ENCODE measurements around the gene BAIAP2L1. TPM values are rescaled to one million over a fixed set of nuclear protein-coding genes. Genes with fewer than 3 reads are reported as not detected.

The BAIAP2L1 gene
- total and polyA plus RNA-seq, 2 donors, result 2.2 to 6.1 TPM

- WGBS, result 89% methylated on average over 19 of the region's 19 CpGs
- H3K4me1 ChIP-seq (ENCODE audit: control insufficient read depth in 2 of 2, insufficient read depth in 2 of 2, low read length in 2 of 2), result peaks cover 6 to 38% of the 10 kb centered on the region in 2 donors
- peaks cover 2 to 3% of the 10 kb centered on the region in 2 donors for H3K36me3 ChIP-seq (ENCODE audit: control insufficient read depth in 2 of 2, insufficient read depth in 2 of 2, low read length in 1 of 2)
- no peak overlapping the region for H3K27ac ChIP-seq (ENCODE audit: low read depth in 1 of 2, low read length in 1 of 2)
- H3K27me3 ChIP-seq (ENCODE audit: control insufficient read depth in 2 of 2, insufficient read depth in 1 of 2, low read length in 1 of 2), result peaks cover 0 to 10% of the 10 kb centered on the region in 2 donors
- peak overlapping the region in 1 of 2 donors; percentile 57 for H3K4me3 ChIP-seq (ENCODE audit: low read length in 2 of 2)
- H3K9me3 ChIP-seq (ENCODE audit: control insufficient read depth in 2 of 2, insufficient read depth in 1 of 2, low read length in 1 of 2), result no peaks in the 10 kb centered on the region
- DNase-seq (ENCODE audit: low read depth in 6 of 9, low spot score in 9 of 9), result no peak
These were observed 117.6 kb downstream of the BAIAP2L1 start for GRCh38 chr7:98283127-98283886.

GRCh38 chr7:98282703-98283102, 118.2 kb downstream of the BAIAP2L1 start:
- H3K4me3 ChIP-seq (ENCODE audit: low read length in 2 of 2), result peak overlapping the region; percentile 57 to 90
- H3K27ac ChIP-seq (ENCODE audit: low read depth in 1 of 2, low read length in 1 of 2), result no peak overlapping the region
- 87% methylated on average over 16 of the region's 16 CpGs for WGBS
- H3K36me3 ChIP-seq (ENCODE audit: control insufficient read depth in 2 of 2, insufficient read depth in 2 of 2, low read length in 1 of 2), result peaks cover 2 to 3% of the 10 kb centered on the region in 2 donors
- DNase-seq (ENCODE audit: low read depth in 6 of 9, low spot score in 9 of 9), result no peak
- H3K4me1 ChIP-seq (ENCODE audit: control insufficient read depth in 2 of 2, insufficient read depth in 2 of 2, low read length in 2 of 2), result peaks cover 6 to 33% of the 10 kb centered on the region in 2 donors
- H3K9me3 ChIP-seq (ENCODE audit: control insufficient read depth in 2 of 2, insufficient read depth in 1 of 2, low read length in 1 of 2), result no peaks in the 10 kb centered on the region
- H3K27me3 ChIP-seq (ENCODE audit: control insufficient read depth in 2 of 2, insufficient read depth in 1 of 2, low read length in 1 of 2), result peaks cover 0 to 10% of the 10 kb centered on the region in 2 donors

- Histone ChIP-seq H3K36me3 (ENCODE audit: control insufficient read depth in 2 of 2, insufficient read depth in 2 of 2, low read length in 1 of 2) (peaks cover 2 to 3% of the 10 kb centered on the region in 2 donors), H3K27me3 (ENCODE audit: control insufficient read depth in 2 of 2, insufficient read depth in 1 of 2, low read length in 1 of 2) (peaks cover 0 to 10% of the 10 kb centered on the region in 2 donors), H3K4me1 (ENCODE audit: control insufficient read depth in 2 of 2, insufficient read depth in 2 of 2, low read length in 2 of 2) (peaks cover 6 to 27% of the 10 kb centered on the region in 2 donors), H3K4me3 (ENCODE audit: low read length in 2 of 2) (peak overlapping the region; percentile 57 to 90), H3K27ac (ENCODE audit: low read depth in 1 of 2, low read length in 1 of 2) (peak overlapping the region in 1 of 2 donors; percentile 77), H3K9me3 (ENCODE audit: control insufficient read depth in 2 of 2, insufficient read depth in 1 of 2, low read length in 1 of 2) (no peaks in the 10 kb centered on the region)
- WGBS, result 8% methylated on average over 77 of the region's 77 CpGs
- peak in 2 of 9 donors; percentile 34 to 39 for DNase-seq (ENCODE audit: low read depth in 6 of 9, low spot score in 9 of 9)
These were observed 118.9 kb downstream of the BAIAP2L1 start for GRCh38 chr7:98281757-98282606.

GRCh38 chr7:98280791-98281756, 119.8 kb downstream of the BAIAP2L1 start, which contains the start of gene BRI3:
TSS of gene BRI3 (plus strand) at chr7:98281686. CDS start at chr7:98281796, 110 bp downstream.
- H3K27ac ChIP-seq (ENCODE audit: low read depth in 1 of 2, low read length in 1 of 2), result peak within 1 kb of the TSS; percentile 59 to 77
- H3K36me3 ChIP-seq (ENCODE audit: control insufficient read depth in 2 of 2, insufficient read depth in 2 of 2, low read length in 1 of 2), result peaks cover 2 to 3% of the 10 kb centered on the region in 2 donors
- H3K27me3 ChIP-seq (ENCODE audit: control insufficient read depth in 2 of 2, insufficient read depth in 1 of 2, low read length in 1 of 2), result peaks cover 0 to 10% of the 10 kb centered on the region in 2 donors
- under 1% methylated on average over 91 of the region's 92 CpGs for WGBS
- H3K4me1 ChIP-seq (ENCODE audit: control insufficient read depth in 2 of 2, insufficient read depth in 2 of 2, low read length in 2 of 2), result peaks cover 6 to 27% of the 10 kb centered on the region in 2 donors
- peak; percentile 14 to 95 (median 82) for DNase-seq (ENCODE audit: low read depth in 6 of 9, low spot score in 9 of 9)
- H3K9me3 ChIP-seq (ENCODE audit: control insufficient read depth in 2 of 2, insufficient read depth in 1 of 2, low read length in 1 of 2), result no peaks in the 10 kb centered on the region
- H3K4me3 ChIP-seq (ENCODE audit: low read length in 2 of 2), result peak within 1 kb of the TSS; percentile 66 to 90

DNA sequence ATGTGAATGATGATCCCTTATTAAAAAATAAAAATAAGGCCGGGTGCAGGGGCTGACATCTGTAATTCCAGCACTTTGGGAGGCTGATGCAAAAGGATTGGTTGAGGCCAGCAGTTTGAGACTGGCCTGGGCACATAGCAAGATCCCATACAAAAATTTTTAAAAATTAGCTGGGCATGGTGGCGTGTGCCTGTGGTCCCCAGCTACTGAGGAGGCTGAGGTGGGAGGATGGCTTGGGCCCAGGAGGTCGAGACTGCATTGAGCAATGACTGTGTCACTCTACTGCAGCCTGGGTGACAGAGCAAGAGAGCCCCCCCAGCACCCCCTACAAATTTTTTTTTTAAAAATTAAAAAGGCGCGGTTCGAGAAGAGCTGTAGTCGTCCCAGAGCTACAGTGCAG, 120.6 kb downstream of the BAIAP2L1 start:
- H3K9me3 ChIP-seq (ENCODE audit: control insufficient read depth in 2 of 2, insufficient read depth in 1 of 2, low read length in 1 of 2), result no peaks in the 10 kb centered on the region
- H3K4me1 ChIP-seq (ENCODE audit: control insufficient read depth in 2 of 2, insufficient read depth in 2 of 2, low read length in 2 of 2), result peaks cover 3 to 27% of the 10 kb centered on the region in 2 donors
- H3K27me3 ChIP-seq (ENCODE audit: control insufficient read depth in 2 of 2, insufficient read depth in 1 of 2, low read length in 1 of 2), result peaks cover 0 to 10% of the 10 kb centered on the region in 2 donors
- H3K4me3 ChIP-seq (ENCODE audit: low read length in 2 of 2), result peak overlapping the region; percentile 66 to 90
- H3K36me3 ChIP-seq (ENCODE audit: control insufficient read depth in 2 of 2, insufficient read depth in 2 of 2, low read length in 1 of 2), result peaks cover 2 to 3% of the 10 kb centered on the region in 2 donors
- WGBS, result 61% methylated on average over 7 of the region's 7 CpGs
- no peak overlapping the region for H3K27ac ChIP-seq (ENCODE audit: low read depth in 1 of 2, low read length in 1 of 2)
- DNase-seq (ENCODE audit: low read depth in 6 of 9, low spot score in 9 of 9), result no peak

DNA sequence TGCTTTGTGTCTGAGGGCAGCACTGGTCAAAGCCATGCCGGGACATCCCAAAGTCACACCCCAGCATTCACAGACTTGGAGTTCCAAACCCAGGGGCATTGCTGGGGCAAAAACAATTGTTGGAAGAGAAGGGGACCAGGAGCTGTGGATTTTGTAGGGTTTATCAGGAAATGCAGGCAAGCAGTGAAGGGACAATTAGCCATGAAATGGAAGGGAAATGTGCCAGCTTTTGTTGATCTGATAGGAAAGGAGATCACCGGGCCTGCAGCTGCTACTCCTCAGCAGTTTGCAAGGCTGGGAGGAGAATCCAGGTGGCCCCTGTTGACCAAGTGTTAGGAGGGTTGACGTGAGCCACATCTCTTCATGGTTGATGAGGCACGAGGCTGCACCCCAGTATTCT, 122.0 kb downstream of the BAIAP2L1 start:
- peaks cover 3 to 21% of the 10 kb centered on the region in 2 donors for H3K4me1 ChIP-seq (ENCODE audit: control insufficient read depth in 2 of 2, insufficient read depth in 2 of 2, low read length in 2 of 2)

GRCh38 chr7:98278408-98278807, 122.5 kb downstream of the BAIAP2L1 start:
- Histone ChIP-seq H3K4me3 (ENCODE audit: low read length in 2 of 2) (no peak overlapping the region), H3K27me3 (ENCODE audit: control insufficient read depth in 2 of 2, insufficient read depth in 1 of 2, low read length in 1 of 2) (peaks cover 0 to 10% of the 10 kb centered on the region in 2 donors), H3K36me3 (ENCODE audit: control insufficient read depth in 2 of 2, insufficient read depth in 2 of 2, low read length in 1 of 2) (no peaks in the 10 kb centered on the region), H3K27ac (ENCODE audit: low read depth in 1 of 2, low read length in 1 of 2) (no peak overlapping the region), H3K4me1 (ENCODE audit: control insufficient read depth in 2 of 2, insufficient read depth in 2 of 2, low read length in 2 of 2) (peaks cover 3 to 21% of the 10 kb centered on the region in 2 donors), H3K9me3 (ENCODE audit: control insufficient read depth in 2 of 2, insufficient read depth in 1 of 2, low read length in 1 of 2) (no peaks in the 10 kb centered on the region)
- WGBS, result 97% methylated on average over 5 of the region's 5 CpGs
- DNase-seq (ENCODE audit: low read depth in 6 of 9, low spot score in 9 of 9), result no peak

More for the DNA sequence above, 122.0 kb downstream of the BAIAP2L1 start:
- Histone ChIP-seq H3K9me3 (ENCODE audit: control insufficient read depth in 2 of 2, insufficient read depth in 1 of 2, low read length in 1 of 2) (no peaks in the 10 kb centered on the region), H3K4me3 (ENCODE audit: low read length in 2 of 2) (no peak overlapping the region), H3K27me3 (ENCODE audit: control insufficient read depth in 2 of 2, insufficient read depth in 1 of 2, low read length in 1 of 2) (peaks cover 0 to 10% of the 10 kb centered on the region in 2 donors), H3K27ac (ENCODE audit: low read depth in 1 of 2, low read length in 1 of 2) (no peak overlapping the region), H3K36me3 (ENCODE audit: control insufficient read depth in 2 of 2, insufficient read depth in 2 of 2, low read length in 1 of 2) (peaks cover 0 to 3% of the 10 kb centered on the region in 2 donors)
- DNase-seq (ENCODE audit: low read depth in 6 of 9, low spot score in 9 of 9), result no peak
- WGBS, result 94% methylated on average over 4 of the region's 4 CpGs

- H3K4me3 ChIP-seq (ENCODE audit: low read length in 2 of 2), result no peak overlapping the region
- no peaks in the 10 kb centered on the region for H3K36me3 ChIP-seq (ENCODE audit: control insufficient read depth in 2 of 2, insufficient read depth in 2 of 2, low read length in 1 of 2)
- no peak for DNase-seq (ENCODE audit: low read depth in 6 of 9, low spot score in 9 of 9)
- H3K9me3 ChIP-seq (ENCODE audit: control insufficient read depth in 2 of 2, insufficient read depth in 1 of 2, low read length in 1 of 2), result no peaks in the 10 kb centered on the region
- peaks cover 0 to 6% of the 10 kb centered on the region in 2 donors for H3K4me1 ChIP-seq (ENCODE audit: control insufficient read depth in 2 of 2, insufficient read depth in 2 of 2, low read length in 2 of 2)
- 91% methylated on average over 5 of the region's 5 CpGs for WGBS
- no peak overlapping the region for H3K27ac ChIP-seq (ENCODE audit: low read depth in 1 of 2, low read length in 1 of 2)
- peaks cover 0 to 4% of the 10 kb centered on the region in 2 donors for H3K27me3 ChIP-seq (ENCODE audit: control insufficient read depth in 2 of 2, insufficient read depth in 1 of 2, low read length in 1 of 2)
These were observed 124.6 kb downstream of the BAIAP2L1 start for GRCh38 chr7:98276241-98276761.

Measured in thymus (tissue), 11 donors.